HG03139 (cell line): ENCODE measurements around the gene SLC10A2.

Source experiments
- ATAC-seq: cut with Tn5 transposase; IDR thresholded peaks from one replicate; pipeline ENCODE4 v1.9.1; 2021; ENCODE audit not compliant: unreplicated experiment

The SLC10A2 gene

GRCh38 chr13:103055166-103055565 is 11.1 kb downstream of the SLC10A2 start:
- ATAC-seq = no peak

GRCh38 chr13:103046676-103047075 is 19.5 kb downstream of the SLC10A2 start:
- no peak for ATAC-seq

GRCh38 chr13:103044056-103044455 is 22.2 kb downstream of the SLC10A2 start:
- ATAC-seq = no peak

- ATAC-seq = no peak
These were observed 26.2 kb downstream of the SLC10A2 start for GRCh38 chr13:103040006-103040405.

GRCh38 chr13:103039183-103039582 is 27.0 kb downstream of the SLC10A2 start:
- no peak for ATAC-seq

GRCh38 chr13:103036268-103036667 is 29.9 kb downstream of the SLC10A2 start:
- ATAC-seq = no peak

- ATAC-seq = no peak
These were observed 32.2 kb downstream of the SLC10A2 start for GRCh38 chr13:103033999-103034398.

DNA sequence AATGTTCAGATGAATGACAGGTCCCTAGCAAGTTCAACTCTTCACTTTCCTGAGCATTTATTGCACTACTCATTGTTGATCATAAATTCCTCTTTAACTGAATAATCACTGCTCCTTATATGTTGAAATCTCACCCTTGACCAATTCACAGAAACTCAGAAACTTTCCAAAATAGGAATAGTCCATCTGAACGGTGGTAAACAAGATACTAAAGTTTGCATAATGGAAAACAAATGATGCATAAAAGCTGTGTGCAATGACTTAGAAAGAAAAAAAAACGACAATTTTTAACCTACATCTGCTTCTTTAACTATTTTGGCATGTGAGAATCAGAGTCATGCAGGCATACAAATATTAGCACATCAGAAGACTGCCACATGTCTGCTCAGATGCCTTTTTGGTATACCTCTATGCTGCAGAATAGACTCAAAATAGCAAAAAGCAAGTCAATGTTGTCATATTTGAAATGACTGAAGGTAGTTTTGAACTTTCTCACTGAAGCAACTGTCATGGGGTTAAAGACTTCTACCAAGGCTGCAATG is 34.8 kb downstream of the SLC10A2 start:
- ATAC-seq = peak; percentile 78

- no peak for ATAC-seq
These were observed 35.4 kb downstream of the SLC10A2 start for GRCh38 chr13:103030776-103031175.

DNA sequence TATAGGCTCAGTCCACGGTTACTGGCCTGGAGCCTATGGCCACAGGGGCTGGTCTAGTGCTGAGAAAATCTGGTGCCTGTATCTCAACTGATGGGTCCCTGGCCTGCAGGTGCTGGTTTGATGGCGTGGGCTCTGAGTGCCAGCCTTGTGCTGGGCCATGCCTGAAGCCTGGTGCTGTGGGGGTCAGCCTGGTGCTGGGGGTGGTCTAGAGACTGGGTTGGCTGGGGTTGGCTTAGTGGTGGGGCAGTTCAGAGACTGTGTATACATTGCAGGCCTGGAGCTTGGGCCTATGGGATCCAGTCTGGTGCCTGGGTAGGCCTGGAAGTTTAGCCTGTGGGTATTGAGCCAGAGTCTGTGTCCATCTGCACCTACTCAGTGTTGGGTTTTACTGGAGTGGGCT is 36.4 kb downstream of the SLC10A2 start:
- no peak for ATAC-seq

- ATAC-seq = no peak
These were observed 43.9 kb downstream of the SLC10A2 start for GRCh38 chr13:103022336-103022735.

- ATAC-seq = no peak
These were observed 47.7 kb downstream of the SLC10A2 start for GRCh38 chr13:103018556-103018955.

DNA sequence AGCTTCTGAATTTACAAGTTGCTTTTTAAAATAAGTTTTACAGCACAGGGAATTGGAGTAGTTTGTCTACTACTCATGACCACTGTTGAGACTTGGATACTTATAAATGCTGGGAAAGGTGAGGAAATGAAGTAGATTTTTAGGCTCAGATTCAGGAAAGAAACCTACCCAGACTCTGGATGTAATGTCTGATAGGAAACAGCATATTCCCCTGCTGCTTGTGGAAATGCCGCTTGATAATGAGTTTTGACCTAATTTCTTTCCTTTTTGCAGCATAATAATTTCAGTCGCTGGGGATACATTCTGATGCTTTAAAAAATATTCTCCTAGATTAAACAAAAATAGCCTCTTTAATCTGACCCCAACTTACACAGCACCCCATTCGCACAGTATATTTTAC is 53.6 kb downstream of the SLC10A2 start:
- no peak for ATAC-seq

DNA sequence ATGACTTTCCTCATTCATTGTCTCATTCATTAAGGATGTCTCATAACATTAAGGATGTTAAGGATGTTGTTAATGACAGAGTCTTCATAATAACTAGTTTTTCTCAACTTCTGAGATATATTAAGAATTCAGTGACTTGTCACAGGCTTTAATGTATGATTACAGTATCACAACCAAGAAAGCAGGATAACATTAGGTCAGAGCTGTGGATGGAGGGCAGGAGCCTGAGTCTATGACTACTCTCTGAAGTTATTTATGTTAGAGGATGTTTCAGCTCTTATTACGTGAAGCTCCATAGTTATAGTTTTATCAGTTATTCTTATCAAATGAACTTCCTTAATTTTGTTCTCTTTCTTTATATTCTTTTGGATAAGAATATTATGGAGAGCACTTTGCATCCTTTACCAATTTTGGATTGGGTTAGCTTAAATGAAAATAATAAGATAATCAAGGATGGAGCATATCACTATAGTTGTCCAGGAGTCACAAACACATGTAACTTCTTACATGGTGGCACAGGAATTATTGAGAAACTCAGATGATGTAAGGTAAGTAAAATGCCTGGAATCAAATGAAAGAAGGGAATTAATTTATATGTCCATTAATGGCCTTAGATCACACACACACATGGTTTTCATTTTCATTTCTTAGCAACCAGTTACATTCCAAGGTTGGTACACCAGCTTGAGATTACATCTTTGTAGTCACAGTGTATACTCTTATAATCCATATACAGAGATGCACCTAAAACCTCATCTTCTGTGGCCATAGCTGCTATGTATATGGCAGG is 57.0 kb downstream of the SLC10A2 start:
- no peak for ATAC-seq

GRCh38 chr13:103007427-103007762 is 58.8 kb downstream of the SLC10A2 start:
- ATAC-seq = no peak

DNA sequence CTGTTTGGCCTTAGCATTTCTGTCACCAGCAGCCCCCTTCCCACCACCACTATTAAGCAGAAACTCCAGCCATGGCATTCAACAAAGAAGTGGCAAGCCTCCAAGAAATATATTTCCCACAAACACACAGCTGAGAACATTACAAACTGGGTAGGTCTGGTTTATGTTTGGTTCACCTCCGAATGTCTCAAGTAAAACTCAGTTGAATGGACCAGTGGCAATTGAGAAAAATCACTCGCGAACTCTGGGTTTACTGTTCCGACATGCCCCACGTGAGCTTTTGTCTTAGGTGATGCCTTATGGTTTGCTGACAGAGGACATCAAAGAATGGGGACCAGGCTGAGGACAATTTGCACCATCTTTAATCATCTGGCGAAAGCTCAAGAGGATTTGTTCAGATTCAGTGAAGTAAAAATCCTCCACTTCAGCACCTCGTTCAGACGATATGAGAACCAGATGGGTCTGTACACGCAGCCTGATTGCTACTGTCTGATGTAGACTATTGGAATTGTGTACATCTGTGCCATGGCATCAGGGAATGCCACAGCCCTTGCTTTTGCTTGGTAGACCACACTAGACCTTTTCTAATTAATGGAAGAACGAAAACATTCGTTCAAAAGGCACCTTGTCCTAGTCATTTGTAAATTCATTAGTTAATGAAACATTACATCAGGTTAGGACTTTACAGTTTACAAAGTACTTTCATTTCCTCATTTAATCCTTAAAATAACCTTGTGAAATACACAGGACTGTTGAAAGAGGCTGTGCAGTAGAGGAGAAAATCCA is 59.4 kb downstream of the SLC10A2 start:
- peak; percentile 88 for ATAC-seq

GRCh38 chr13:103004661-103005345 is 61.4 kb downstream of the SLC10A2 start:
- no peak for ATAC-seq

- ATAC-seq = no peak
These were observed 62.6 kb downstream of the SLC10A2 start for GRCh38 chr13:103003631-103004030.

DNA sequence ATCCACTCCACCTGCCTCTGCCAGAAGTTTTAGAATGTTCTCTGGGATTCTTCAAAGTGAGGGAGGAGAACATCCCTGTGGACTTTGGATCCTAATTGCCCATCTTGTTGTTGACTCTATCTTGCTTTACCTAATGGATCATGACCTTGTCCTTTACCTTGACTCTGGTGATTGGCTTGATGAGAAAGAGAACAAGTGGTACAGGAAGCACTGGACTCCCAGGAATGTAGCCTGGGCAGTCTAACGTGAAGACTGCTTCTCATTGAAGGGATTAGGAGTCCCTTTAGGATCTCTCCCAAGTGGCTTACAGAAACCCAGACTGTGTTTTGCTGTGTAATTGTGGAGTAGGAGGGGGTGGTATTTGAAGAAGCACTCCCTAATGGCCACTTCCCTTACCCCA is 63.9 kb downstream of the SLC10A2 start:
- ATAC-seq = no peak

DNA sequence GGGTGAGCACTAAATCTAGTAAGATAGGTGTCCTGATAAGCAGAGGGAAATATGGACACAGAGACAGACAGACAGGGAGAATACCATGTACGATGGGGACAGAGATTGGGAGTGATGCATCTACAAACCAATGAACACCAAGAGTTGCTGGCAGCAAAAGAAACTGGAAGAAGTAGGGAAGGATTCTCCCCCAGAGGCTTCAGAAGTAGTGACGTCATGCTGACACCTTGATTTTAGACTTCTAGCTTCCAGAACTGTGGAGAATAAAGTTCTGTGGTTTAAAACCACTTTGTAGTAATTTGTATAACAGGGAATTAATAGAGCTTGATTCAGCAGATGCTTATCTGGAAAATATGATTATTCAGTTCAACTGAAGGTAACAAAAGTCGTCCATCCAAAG is 66.1 kb downstream of the SLC10A2 start:
- ATAC-seq = no peak

DNA sequence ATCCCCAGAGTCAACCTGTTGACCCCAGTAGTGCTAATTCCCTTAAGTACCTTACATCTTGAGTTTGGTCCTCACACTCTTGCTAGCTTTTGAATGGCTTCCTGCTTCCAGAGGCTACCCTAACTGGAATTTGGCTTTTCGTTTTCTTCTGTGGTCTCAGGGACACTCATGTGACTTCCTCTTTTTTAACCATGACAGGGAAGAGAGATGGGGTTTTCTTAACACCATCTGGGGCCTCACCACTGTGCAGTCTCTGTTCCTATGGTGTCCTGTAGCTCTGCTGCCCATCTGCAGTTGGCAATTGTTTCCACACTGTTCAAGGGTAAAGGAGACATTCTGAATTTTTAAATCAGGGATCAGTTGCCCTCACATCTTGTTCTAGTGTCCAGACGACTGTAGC is 66.7 kb downstream of the SLC10A2 start:
- no peak for ATAC-seq
